Measurements from ENCODE around the gene CPEB3. TPM values are rescaled to one million over a fixed set of nuclear protein-coding genes. Genes with fewer than 3 reads are reported as not detected.

CPEB3 gene
- total RNA-seq, 2 experiments from 2014 or later: 1.2 to 1.3 TPM

GRCh38 chr10:92284112-92284704 is 6.7 kb downstream of the CPEB3 start:
- no peak overlapping the region for H3K27ac ChIP-seq (ENCODE audit: low read depth in 1 of 2, low read length in 2 of 2)
- no peak overlapping the region for H3K4me3 ChIP-seq (ENCODE audit: low read length)
- H3K36me3 Mint-ChIP-seq (ENCODE audit: low read depth): no peaks in the 10 kb centered on the region
- ChIA-PET CTCF (no interaction called here), POLR2A (no interaction called here)
- ATAC-seq (ENCODE audit: poor library complexity): no peak
- intact Hi-C loops (cut with DNase I, micrococcal nuclease): no loop called here
- no peaks in the 10 kb centered on the region for H3K36me3 ChIP-seq (ENCODE audit: insufficient read depth, low read length)
- no peaks in the 10 kb centered on the region for H3K9me3 Mint-ChIP-seq
- no peaks in the 10 kb centered on the region for H3K4me1 Mint-ChIP-seq (ENCODE audit: low read depth)
- no peaks in the 10 kb centered on the region for H3K27me3 Mint-ChIP-seq
- no peak for DNase-seq
- no peaks in the 10 kb centered on the region for H3K4me1 ChIP-seq (ENCODE audit: insufficient read depth, low read length)
- TF ChIP-seq, protein P1, sequence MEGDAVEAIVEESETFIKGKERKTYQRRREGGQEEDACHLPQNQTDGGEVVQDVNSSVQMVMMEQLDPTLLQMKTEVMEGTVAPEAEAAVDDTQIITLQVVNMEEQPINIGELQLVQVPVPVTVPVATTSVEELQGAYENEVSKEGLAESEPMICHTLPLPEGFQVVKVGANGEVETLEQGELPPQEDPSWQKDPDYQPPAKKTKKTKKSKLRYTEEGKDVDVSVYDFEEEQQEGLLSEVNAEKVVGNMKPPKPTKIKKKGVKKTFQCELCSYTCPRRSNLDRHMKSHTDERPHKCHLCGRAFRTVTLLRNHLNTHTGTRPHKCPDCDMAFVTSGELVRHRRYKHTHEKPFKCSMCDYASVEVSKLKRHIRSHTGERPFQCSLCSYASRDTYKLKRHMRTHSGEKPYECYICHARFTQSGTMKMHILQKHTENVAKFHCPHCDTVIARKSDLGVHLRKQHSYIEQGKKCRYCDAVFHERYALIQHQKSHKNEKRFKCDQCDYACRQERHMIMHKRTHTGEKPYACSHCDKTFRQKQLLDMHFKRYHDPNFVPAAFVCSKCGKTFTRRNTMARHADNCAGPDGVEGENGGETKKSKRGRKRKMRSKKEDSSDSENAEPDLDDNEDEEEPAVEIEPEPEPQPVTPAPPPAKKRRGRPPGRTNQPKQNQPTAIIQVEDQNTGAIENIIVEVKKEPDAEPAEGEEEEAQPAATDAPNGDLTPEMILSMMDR (IDR thresholded peaks at IDR 0.05): no peak
- no peak overlapping the region for H3K27ac Mint-ChIP-seq
- no peaks in the 10 kb centered on the region for H3K9me3 ChIP-seq (ENCODE audit: control insufficient read depth in 1 of 2, insufficient read depth in 1 of 2, low read length in 2 of 2)
- no peak overlapping the region for H3K4me3 Mint-ChIP-seq
- no peaks in the 10 kb centered on the region for H3K27me3 ChIP-seq (ENCODE audit: control insufficient read depth in 1 of 2, insufficient read depth in 2 of 2, low read length in 2 of 2)

GRCh38 chr10:92278996-92279696 is 11.7 kb downstream of the CPEB3 start:
- H3K36me3 Mint-ChIP-seq (ENCODE audit: low read depth): no peaks in the 10 kb centered on the region
- Histone ChIP-seq H3K36me3 (ENCODE audit: insufficient read depth, low read length) (no peaks in the 10 kb centered on the region), H3K27me3 (ENCODE audit: control insufficient read depth in 1 of 2, insufficient read depth in 2 of 2, low read length in 2 of 2) (no peaks in the 10 kb centered on the region), H3K4me3 (ENCODE audit: low read length) (no peak overlapping the region), H3K27ac (ENCODE audit: low read depth in 1 of 2, low read length in 2 of 2) (no peak overlapping the region), H3K4me1 (ENCODE audit: insufficient read depth, low read length) (no peaks in the 10 kb centered on the region), H3K9me3 (ENCODE audit: control insufficient read depth in 1 of 2, insufficient read depth in 1 of 2, low read length in 2 of 2) (no peaks in the 10 kb centered on the region)
- intact Hi-C loops (cut with DNase I, micrococcal nuclease): no loop called here
- ATAC-seq (ENCODE audit: poor library complexity) (no peak), DNase-seq (no peak)
- TF ChIP-seq, protein P1 (IDR thresholded peaks at IDR 0.05): no peak
- no peaks in the 10 kb centered on the region for H3K9me3 Mint-ChIP-seq
- no peaks in the 10 kb centered on the region for H3K4me1 Mint-ChIP-seq (ENCODE audit: low read depth)
- H3K27me3 Mint-ChIP-seq: no peaks in the 10 kb centered on the region
- H3K27ac Mint-ChIP-seq: no peak overlapping the region
- ChIA-PET CTCF (no interaction called here), POLR2A (interaction anchor here (0.7 kb wide), 1 partner anchor 41 kb away, joined by 3 read pairs; no protein-coding TSS in a partner anchor)
- no peak overlapping the region for H3K4me3 Mint-ChIP-seq

GRCh38 chr10:92274071-92274470 is 16.8 kb downstream of the CPEB3 start:
- no peak overlapping the region for H3K27ac Mint-ChIP-seq
- intact Hi-C loops (cut with DNase I, micrococcal nuclease): no loop called here
- no peak overlapping the region for H3K27ac ChIP-seq (ENCODE audit: low read depth in 1 of 2, low read length in 2 of 2)
- no peak overlapping the region for H3K4me3 ChIP-seq (ENCODE audit: low read length)
- H3K27me3 ChIP-seq (ENCODE audit: control insufficient read depth in 1 of 2, insufficient read depth in 2 of 2, low read length in 2 of 2): no peaks in the 10 kb centered on the region
- H3K4me3 Mint-ChIP-seq: no peak overlapping the region
- no peaks in the 10 kb centered on the region for H3K4me1 ChIP-seq (ENCODE audit: insufficient read depth, low read length)
- no peaks in the 10 kb centered on the region for H3K9me3 ChIP-seq (ENCODE audit: control insufficient read depth in 1 of 2, insufficient read depth in 1 of 2, low read length in 2 of 2)
- TF ChIP-seq, protein P1 (IDR thresholded peaks at IDR 0.05): no peak
- H3K9me3 Mint-ChIP-seq: no peaks in the 10 kb centered on the region
- POLR2A ChIA-PET: no interaction called here
- H3K27me3 Mint-ChIP-seq: no peaks in the 10 kb centered on the region
- H3K36me3 ChIP-seq (ENCODE audit: insufficient read depth, low read length): no peaks in the 10 kb centered on the region
- DNase-seq (no peak), ATAC-seq (ENCODE audit: poor library complexity) (no peak)
- H3K4me1 Mint-ChIP-seq (ENCODE audit: low read depth): no peaks in the 10 kb centered on the region
- CTCF ChIA-PET: interaction anchor here (1.1 kb wide), 1 partner anchor 17 kb away, joined by 3 read pairs; the partner anchor contains the start of genes CPEB3 and MARCHF5
- H3K36me3 Mint-ChIP-seq (ENCODE audit: low read depth): no peaks in the 10 kb centered on the region
